Measurements from ENCODE around the gene FSCN2.
"Not testable (repeated sequence)": the region's sequence is repeated elsewhere in the genome, so short reads cannot be mapped to it uniquely, and the experiment has no call there.

The FSCN2 gene

GRCh38 chr17:81524865-81525159 lies 3.4 kb upstream of the FSCN2 start:
- no peak overlapping the region for H3K27ac ChIP-seq
- ChIA-PET CTCF (no interaction called here), POLR2A (ENCODE audit: low non-redundant PET) (interaction anchor here (0.6 kb wide), 1 partner anchor 302 kb away, joined by 3 read pairs; the partner anchor contains the start of gene CEP131)
- no peak for TF ChIP-seq CTCF (conservative IDR thresholded peaks at IDR 0.05; ENCODE audit: low read depth)
- no peak for DNase-seq (ENCODE audit: low spot score)

- CTCF ChIA-PET, result no interaction called here
- H3K27ac ChIP-seq, result no peak overlapping the region
- no peak for DNase-seq (ENCODE audit: low spot score)
- POLR2A ChIA-PET (ENCODE audit: low non-redundant PET), result no interaction called here
- no peak for TF ChIP-seq CTCF (conservative IDR thresholded peaks at IDR 0.05; ENCODE audit: low read depth)
These were observed 1.3 kb upstream of the FSCN2 start for GRCh38 chr17:81526662-81527571.

- DNase-seq (ENCODE audit: low spot score), result no peak
- H3K27ac ChIP-seq, result no peak overlapping the region
- no peak for TF ChIP-seq CTCF (conservative IDR thresholded peaks at IDR 0.05; ENCODE audit: low read depth)
- ChIA-PET CTCF (interaction anchor here (0.6 kb wide), 1 partner anchor 16 kb away, joined by 4 read pairs; no protein-coding TSS in a partner anchor), POLR2A (ENCODE audit: low non-redundant PET) (no interaction called here)
These were observed 140 bp downstream of the FSCN2 start for GRCh38 chr17:81528384-81528650.

GRCh38 chr17:81528651-81529436 lies 667 bp downstream of the FSCN2 start:
- POLR2A ChIA-PET (ENCODE audit: low non-redundant PET), result no interaction called here
- CTCF ChIA-PET, result interaction anchor here (0.6 to 1.0 kb wide), 2 partner anchors 10 to 16 kb away, joined by 3 to 4 read pairs; no protein-coding TSS in a partner anchor
- no peak for TF ChIP-seq CTCF (conservative IDR thresholded peaks at IDR 0.05; ENCODE audit: low read depth)
- no peak for DNase-seq (ENCODE audit: low spot score)
- H3K27ac ChIP-seq, result no peak overlapping the region

GRCh38 chr17:81529437-81529803 lies 1.2 kb downstream of the FSCN2 start:
- POLR2A ChIA-PET (ENCODE audit: low non-redundant PET), result no interaction called here
- no peak for TF ChIP-seq CTCF (conservative IDR thresholded peaks at IDR 0.05; ENCODE audit: low read depth)
- no peak overlapping the region for H3K27ac ChIP-seq
- DNase-seq (ENCODE audit: low spot score), result no peak
- CTCF ChIA-PET, result interaction anchor here (1.0 kb wide), 1 partner anchor 11 kb away, joined by 3 read pairs; no protein-coding TSS in a partner anchor

GRCh38 chr17:81531013-81531412 lies 2.8 kb downstream of the FSCN2 start:
- POLR2A ChIA-PET (ENCODE audit: low non-redundant PET); DNase-seq (ENCODE audit: low spot score); CTCF ChIA-PET; H3K27ac ChIP-seq: not testable (repeated sequence)

GRCh38 chr17:81531998-81532404 lies 3.8 kb downstream of the FSCN2 start:
- CTCF ChIA-PET; DNase-seq (ENCODE audit: low spot score); POLR2A ChIA-PET (ENCODE audit: low non-redundant PET); H3K27ac ChIP-seq: not testable (repeated sequence)
